Epithelial cell of esophagus (primary cell): ENCODE measurements around the gene TGM5.
A peak's percentile ranks its signal among the peaks of the same experiment; 100 is the strongest.

Experiments
- DNase-seq: peaks from one replicate; pipeline ENCODE4 v3.0.0; 2010; ENCODE audit warnings: low read depth
- H3K4me3 ChIP-seq: 2 replicates; pipeline ENCODE4 v1.5.1; 2011; ENCODE audit warnings: mild to moderate bottlenecking, low read length, control low read depth
- TF ChIP-seq, protein P1 (sequence below): IDR thresholded peaks from 2 replicates; pipeline ENCODE4 v1.5.1; 2011; ENCODE audit warnings: low read depth, mild to moderate bottlenecking, low read length, control low read depth, inconsistent platforms; ENCODE audit not compliant: insufficient read depth; ENCODE audit errors: missing control alignments

TGM5 gene

DNA sequence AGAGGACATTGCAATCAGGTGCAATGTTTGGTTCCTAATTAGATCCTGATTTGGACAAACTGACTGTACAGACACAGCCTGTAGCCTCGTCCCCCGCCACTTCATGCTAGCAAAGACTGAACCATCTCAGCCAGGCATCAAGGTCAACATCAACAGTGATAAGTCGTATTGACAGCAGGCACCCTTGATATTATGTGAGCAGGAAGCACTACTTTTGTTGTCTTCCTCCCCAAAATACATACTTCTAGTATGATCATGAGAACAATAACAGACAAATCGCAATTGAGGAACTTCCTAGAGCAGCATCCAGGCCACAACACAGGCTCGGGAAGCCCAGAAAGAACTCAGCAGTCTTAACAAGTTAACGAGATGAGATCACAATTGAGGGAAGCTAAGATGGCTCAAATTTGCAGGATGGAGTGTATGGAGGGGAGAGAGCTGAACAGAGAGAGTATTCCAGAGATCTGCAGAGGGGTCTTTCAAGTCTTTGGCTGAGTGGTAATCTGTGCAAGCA, 20.4 kb downstream of the TGM5 start:
- DNase-seq = no peak
- TF ChIP-seq, protein P1, sequence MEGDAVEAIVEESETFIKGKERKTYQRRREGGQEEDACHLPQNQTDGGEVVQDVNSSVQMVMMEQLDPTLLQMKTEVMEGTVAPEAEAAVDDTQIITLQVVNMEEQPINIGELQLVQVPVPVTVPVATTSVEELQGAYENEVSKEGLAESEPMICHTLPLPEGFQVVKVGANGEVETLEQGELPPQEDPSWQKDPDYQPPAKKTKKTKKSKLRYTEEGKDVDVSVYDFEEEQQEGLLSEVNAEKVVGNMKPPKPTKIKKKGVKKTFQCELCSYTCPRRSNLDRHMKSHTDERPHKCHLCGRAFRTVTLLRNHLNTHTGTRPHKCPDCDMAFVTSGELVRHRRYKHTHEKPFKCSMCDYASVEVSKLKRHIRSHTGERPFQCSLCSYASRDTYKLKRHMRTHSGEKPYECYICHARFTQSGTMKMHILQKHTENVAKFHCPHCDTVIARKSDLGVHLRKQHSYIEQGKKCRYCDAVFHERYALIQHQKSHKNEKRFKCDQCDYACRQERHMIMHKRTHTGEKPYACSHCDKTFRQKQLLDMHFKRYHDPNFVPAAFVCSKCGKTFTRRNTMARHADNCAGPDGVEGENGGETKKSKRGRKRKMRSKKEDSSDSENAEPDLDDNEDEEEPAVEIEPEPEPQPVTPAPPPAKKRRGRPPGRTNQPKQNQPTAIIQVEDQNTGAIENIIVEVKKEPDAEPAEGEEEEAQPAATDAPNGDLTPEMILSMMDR = no peak
- no peak overlapping the region for H3K4me3 ChIP-seq

DNA sequence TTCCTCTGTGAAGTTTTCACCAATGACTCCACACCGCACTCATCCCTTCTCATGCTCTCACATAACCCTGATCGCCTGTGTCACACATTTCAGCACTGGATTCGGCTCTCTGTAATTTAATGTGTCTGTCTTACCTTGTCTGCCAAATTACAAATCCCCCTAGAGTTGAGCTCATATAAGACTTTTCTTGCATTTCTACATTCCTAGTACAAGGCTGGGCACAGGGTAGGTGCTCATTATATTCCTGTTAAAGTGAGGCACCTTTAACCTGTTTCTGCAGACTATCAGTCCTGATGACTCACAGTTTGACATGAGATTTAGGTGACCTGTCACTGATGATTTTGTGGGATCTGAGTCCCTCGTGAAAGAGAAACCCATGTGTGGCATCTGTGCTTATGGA, 22.6 kb downstream of the TGM5 start:
- no peak overlapping the region for H3K4me3 ChIP-seq
- peak; percentile 40 for DNase-seq
- TF ChIP-seq, protein P1 = no peak

DNA sequence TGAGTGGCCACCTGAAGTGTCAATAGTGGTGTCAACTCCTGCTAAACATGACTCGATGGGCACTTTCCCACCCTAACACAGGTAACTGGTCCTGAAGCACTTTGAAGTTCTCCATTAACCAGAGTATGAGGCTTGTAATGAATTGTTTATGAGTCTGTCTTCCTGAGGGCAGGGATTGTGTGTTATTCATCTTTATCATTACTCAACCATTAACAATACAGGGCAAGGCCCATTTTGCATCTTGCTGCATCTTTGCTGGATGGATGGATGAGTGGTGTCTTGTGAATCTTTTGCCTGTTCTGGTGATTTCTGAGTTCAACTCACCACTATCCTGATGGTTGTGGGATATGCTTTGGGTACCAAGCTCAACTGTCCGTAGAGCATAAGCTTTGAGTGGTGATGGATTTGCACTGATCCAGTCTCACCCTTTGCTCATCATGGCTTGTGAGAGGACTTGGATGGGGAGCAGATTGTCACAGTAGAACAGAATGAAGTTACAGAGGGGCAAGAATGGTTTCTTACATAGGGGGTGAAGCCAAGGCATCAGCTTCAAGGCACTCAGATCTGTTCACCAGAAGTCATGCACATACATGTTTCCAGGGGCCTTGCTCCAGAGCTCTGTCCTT, 23.6 kb downstream of the TGM5 start:
- no peak overlapping the region for H3K4me3 ChIP-seq
- DNase-seq = peak; percentile 57
- TF ChIP-seq, protein P1 = no peak

DNA sequence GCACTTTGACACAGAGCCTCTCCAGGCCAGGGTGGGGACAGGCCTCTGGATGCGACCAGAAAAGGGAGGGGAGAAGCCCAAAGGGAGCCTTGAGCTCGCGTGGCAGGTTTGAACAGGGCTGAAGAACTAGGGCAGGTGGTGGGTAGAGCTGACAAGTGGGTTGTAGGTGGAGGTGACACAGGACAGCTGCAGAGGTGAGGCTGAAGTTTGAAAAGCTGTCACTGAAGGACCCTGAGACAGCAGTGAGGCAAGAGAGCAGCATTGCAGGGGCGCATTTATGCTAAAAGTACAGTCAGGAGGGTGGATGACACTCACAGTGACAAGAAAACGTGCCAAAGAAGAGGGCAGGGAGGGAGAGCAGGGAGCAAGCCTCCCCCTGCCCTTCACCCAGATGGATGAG, 24.1 kb downstream of the TGM5 start:
- TF ChIP-seq, protein P1 = no peak
- DNase-seq = no peak
- no peak overlapping the region for H3K4me3 ChIP-seq

DNA sequence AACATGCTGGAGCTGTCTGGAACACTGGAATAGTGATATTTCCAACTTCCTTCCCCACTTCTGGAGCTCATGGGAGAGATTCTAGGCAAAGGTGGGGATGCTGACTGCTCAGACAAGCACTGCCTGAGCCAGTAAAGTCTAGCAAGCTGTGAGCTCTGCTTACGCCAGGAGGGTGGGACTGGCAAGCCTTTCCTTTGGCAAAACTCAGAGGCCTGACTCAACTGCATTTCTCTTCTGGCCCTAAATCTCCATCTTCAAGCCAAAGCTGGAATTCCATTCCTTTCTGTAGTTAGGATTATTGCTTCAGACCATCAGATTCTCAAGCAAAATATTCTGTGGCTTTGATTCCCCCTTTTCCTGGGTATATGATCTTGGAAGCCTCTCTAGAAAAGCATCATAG, 25.6 kb downstream of the TGM5 start:
- no peak for DNase-seq
- TF ChIP-seq, protein P1 = no peak
- no peak overlapping the region for H3K4me3 ChIP-seq

DNA sequence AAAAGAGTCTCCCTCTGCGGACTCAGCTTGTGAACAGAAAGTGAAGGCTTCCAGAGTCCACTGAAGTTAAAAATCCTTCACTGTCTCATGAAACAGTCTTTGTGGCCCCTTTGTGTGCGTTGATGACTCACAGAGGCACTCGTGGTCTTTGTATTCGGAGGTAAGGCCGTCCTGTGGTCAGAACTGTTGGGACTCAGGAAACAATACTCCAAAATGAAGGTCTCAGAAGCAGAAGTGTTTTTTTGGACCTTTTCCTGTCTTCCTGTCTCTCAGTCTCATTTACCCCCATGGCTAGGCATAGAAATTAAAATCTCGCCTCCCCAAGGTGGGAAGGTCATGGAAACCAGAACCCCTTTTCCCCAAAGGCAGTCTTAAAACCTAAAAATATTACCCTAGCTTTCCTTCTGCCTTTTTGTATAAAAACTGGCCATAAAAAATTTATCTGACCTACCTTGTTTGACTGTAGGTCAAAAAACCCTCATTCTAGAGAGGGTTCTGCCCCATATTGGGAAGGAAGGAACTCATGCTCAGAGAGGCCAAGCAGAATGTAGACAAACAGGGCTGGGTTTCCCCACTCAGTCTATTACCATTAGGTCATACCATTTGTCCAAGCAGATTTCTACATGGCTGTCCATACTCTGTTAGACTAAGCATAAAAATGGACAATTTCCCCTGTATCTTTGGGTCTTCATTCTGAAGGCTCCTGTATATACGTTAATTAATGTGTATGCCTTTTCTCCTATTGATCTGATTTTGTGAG, 26.8 kb downstream of the TGM5 start:
- DNase-seq = no peak
- TF ChIP-seq, protein P1 = no peak
- no peak overlapping the region for H3K4me3 ChIP-seq
